ENCODE data around the gene CELSR2. TPM values are rescaled to one million over a fixed set of nuclear protein-coding genes. Genes with fewer than 3 reads are reported as not detected.

CELSR2 gene
- total and polyA plus RNA-seq, 2 experiments from 2014 or later = 11.2 to 35.1 TPM

GRCh38 chr1:109273570-109274288 is 24.4 kb downstream of the CELSR2 start:
- Histone ChIP-seq H3F3A (replicated peaks; ENCODE audit: low read depth) (peaks cover 16% of the 10 kb centered on the region), H3K9me2 (ENCODE audit: insufficient read depth) (no peaks in the 10 kb centered on the region), H3K27me3 (ENCODE audit: insufficient read depth) (no peaks in the 10 kb centered on the region), H3K27ac (ENCODE audit: low read depth) (peak overlapping the region; percentile 72; the same call in 1 of the 2 replicates), H3K4me1 (ENCODE audit: insufficient read depth) (peaks cover 16% of the 10 kb centered on the region), H2AFZ (no peak overlapping the region), H3K36me3 (ENCODE audit: insufficient read depth) (no peaks in the 10 kb centered on the region), H3K4me2 (0 out of 2 replicates have a peak overlapping the region, but pooled peaks have one; percentile 32), H3K79me2 (replicated peaks; ENCODE audit: insufficient read depth) (no peaks in the 10 kb centered on the region), H3K4me3 (no peak overlapping the region), H4K20me1 (replicated peaks; ENCODE audit: insufficient read depth) (no peaks in the 10 kb centered on the region)
- H3K27ac Mint-ChIP-seq = no peak overlapping the region; the same call in 1 of the 2 replicates
- TF ChIP-seq CTCF (conservative IDR thresholded peaks at IDR 0.05; ENCODE audit: low read depth in 2 of 2) = no peak
- no peak for TF ChIP-seq STAT1 (IDR thresholded peaks at IDR 0.05; ENCODE audit: unreplicated experiment)
- no peak for TF ChIP-seq CREB1 (CRISPR knock-in tag; IDR thresholded peaks at IDR 0.05; ENCODE audit: low read depth)
- no peak for TF ChIP-seq JUNB (IDR thresholded peaks at IDR 0.05; ENCODE audit: unreplicated experiment)
- TF ChIP-seq REST (IDR thresholded peaks at IDR 0.05; ENCODE audit: unreplicated experiment) = no peak
- no peak for TF ChIP-seq EZH2 (IDR thresholded peaks at IDR 0.05; ENCODE audit: low read depth, unreplicated experiment)
- TF ChIP-seq EZH2phosphoT487 (IDR thresholded peaks at IDR 0.05; ENCODE audit: unreplicated experiment) = no peak
- no peak for TF ChIP-seq ZNF462 (CRISPR knock-in tag; IDR thresholded peaks at IDR 0.05)
- no peak for TF ChIP-seq ZNF331 (CRISPR knock-in tag; IDR thresholded peaks at IDR 0.05; ENCODE audit: low read depth)
- TF ChIP-seq NANOG (IDR thresholded peaks at IDR 0.05; ENCODE audit: borderline replicate concordance) = no peak
- no peak for TF ChIP-seq ZNF114 (CRISPR knock-in tag; IDR thresholded peaks at IDR 0.05)
- TF ChIP-seq ETS1 (IDR thresholded peaks at IDR 0.05) = no peak
- no peak for TF ChIP-seq POLR2AphosphoS5 (IDR thresholded peaks at IDR 0.05; ENCODE audit: low read depth)
- no peaks in the 10 kb centered on the region; the same call in 2 of the 3 replicates for H3K9me3 Mint-ChIP-seq
- H3K4me3 Mint-ChIP-seq = no peak overlapping the region
- H3K36me3 Mint-ChIP-seq (ENCODE audit: low read depth) = peaks cover 27% of the 10 kb centered on the region
- no peak for DNase-seq (ENCODE audit: low spot score)
- peaks cover 14% of the 10 kb centered on the region for H3K27me3 Mint-ChIP-seq (ENCODE audit: insufficient read depth, low read depth, poor library complexity)
- ATAC-seq = peak; percentile 11
- H3K4me1 Mint-ChIP-seq = peaks cover 26% of the 10 kb centered on the region
